Right lobe of liver (tissue), 4 donors: ENCODE results near the gene YOD1.

Experiments used
- CTCF ChIP-seq, 4 donors: fragments of 200-600 bp in 3 of 4; fragments of 450-650 bp in 1 of 4; IDR thresholded peaks; one replicate each; pipeline versions ENCODE4 v1.5.1 to v1.8.0; 2016 to 2022; ENCODE audit warnings: antibody characterized with exemption in 4 of 4, mild to moderate bottlenecking in 2 of 4
- POLR2A ChIP-seq: fragments of 450-650 bp; IDR thresholded peaks from one replicate; pipeline ENCODE4 v1.6.1; 2017; ENCODE audit warnings: antibody characterized with exemption, mild to moderate bottlenecking
- donor health status: DM: no; HTN: no; CAD: no.
- donor health status: DM: no; HTN: no; CAD: no.
- donor health status: DM: no; HTN: yes; CAD: no.

- TF ChIP-seq CTCF (IDR thresholded peaks at IDR 0.05) (no peak), POLR2A (no peak)
These were observed 18.1 kb upstream of the YOD1 start for GRCh38 chr1:207069061-207069460.
